Measurements from ENCODE around the gene ATRN.

Gene ATRN

DNA sequence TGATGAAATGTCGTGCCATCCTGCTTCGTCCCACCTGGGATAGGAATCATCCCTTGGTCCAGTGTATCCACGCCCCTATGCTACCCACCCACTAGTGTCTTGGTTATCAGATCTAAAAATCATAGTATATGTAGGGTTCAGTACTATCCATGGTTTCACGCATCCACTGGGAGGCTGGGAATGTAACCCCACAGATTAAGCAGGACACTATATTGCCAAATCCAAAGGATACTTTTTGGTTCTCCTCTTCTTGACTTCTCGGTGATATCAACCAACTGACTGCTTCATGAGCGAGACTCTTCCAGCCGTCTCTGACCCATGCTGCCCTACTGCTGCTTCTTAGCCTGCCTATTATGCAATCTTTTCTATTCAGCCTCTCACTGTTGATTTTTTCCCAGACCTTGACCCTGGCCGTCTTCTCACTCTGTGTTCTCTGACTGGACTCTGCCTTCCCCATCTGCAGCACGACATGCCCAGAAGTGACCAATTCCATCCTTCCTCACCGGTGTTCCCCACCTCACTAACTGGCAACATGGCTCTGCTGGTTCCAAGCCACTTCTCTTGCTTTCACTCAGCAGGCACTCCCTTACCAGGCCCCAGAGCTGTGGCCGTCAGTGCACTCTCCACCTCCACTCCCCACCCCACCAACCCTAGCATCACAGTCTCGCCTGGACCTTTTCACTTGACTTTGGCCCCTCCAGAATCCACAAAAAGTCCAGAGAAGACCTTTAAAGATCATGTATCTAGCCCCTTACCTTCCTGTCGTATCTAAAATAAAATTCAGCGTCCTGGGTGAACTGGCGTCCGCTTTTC lies 157.9 kb downstream of the ATRN start:
- H3K36me3 ChIP-seq (ENCODE audit: control insufficient read depth, insufficient read depth, low read length) = no peaks in the 10 kb centered on the region
- H3K27ac ChIP-seq (ENCODE audit: low read depth, low read length) = no peak overlapping the region
- H3K4me3 ChIP-seq (ENCODE audit: low read length) = no peak overlapping the region
- no peaks in the 10 kb centered on the region for H3K27me3 ChIP-seq (ENCODE audit: control insufficient read depth, insufficient read depth, low read length)
- H3K4me1 ChIP-seq (ENCODE audit: control insufficient read depth, insufficient read depth, low read length) = no peaks in the 10 kb centered on the region
- H3K9ac ChIP-seq (ENCODE audit: low read length) = no peak overlapping the region

DNA sequence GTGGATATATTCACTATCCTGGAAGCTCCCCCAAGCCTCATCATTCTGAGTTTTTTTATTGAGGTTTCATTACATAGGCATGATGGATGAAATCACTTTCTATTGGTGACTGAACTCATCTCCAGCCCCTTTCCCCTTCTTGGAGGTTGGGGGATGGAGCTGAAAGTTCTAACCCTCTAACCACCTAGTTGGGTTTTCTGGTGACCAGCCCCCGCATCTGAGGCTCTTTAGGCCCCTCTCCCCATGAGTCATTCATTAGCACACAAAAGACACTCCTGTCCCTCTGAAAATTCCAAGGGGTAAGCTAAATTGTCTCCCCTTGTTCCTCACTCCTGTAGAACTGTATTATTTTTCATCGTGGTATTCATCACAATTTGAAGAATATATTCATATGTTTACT lies 159.1 kb downstream of the ATRN start:
- Histone ChIP-seq H3K27me3 (ENCODE audit: control insufficient read depth, insufficient read depth, low read length) (no peaks in the 10 kb centered on the region), H3K27ac (ENCODE audit: low read depth, low read length) (no peak overlapping the region), H3K4me3 (ENCODE audit: low read length) (no peak overlapping the region), H3K4me1 (ENCODE audit: control insufficient read depth, insufficient read depth, low read length) (no peaks in the 10 kb centered on the region), H3K9ac (ENCODE audit: low read length) (no peak overlapping the region), H3K36me3 (ENCODE audit: control insufficient read depth, insufficient read depth, low read length) (peaks cover 4% of the 10 kb centered on the region)

DNA sequence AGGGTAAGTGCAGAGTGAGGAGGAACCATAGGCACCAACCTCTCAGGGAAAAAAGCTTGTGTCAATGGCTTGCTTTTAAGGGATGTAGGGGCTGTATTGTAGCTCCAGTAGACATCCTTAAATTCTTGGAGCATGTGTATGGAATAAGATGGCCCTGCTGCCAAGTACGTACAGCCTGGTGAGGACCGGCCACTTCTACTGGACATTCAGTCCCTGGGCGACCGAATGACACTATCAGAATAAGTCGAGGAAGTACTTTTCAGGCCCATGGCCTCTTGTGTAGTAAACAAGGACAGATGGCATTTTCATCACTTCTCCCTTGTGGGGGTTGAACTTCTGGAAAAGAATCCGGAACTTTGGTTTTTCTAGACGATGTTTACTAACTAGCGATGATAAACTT lies 159.6 kb downstream of the ATRN start:
- Histone ChIP-seq H3K4me3 (ENCODE audit: low read length) (no peak overlapping the region), H3K36me3 (ENCODE audit: control insufficient read depth, insufficient read depth, low read length) (peaks cover 4% of the 10 kb centered on the region), H3K27me3 (ENCODE audit: control insufficient read depth, insufficient read depth, low read length) (no peaks in the 10 kb centered on the region), H3K27ac (ENCODE audit: low read depth, low read length) (no peak overlapping the region), H3K4me1 (ENCODE audit: control insufficient read depth, insufficient read depth, low read length) (no peaks in the 10 kb centered on the region), H3K9ac (ENCODE audit: low read length) (no peak overlapping the region)

DNA sequence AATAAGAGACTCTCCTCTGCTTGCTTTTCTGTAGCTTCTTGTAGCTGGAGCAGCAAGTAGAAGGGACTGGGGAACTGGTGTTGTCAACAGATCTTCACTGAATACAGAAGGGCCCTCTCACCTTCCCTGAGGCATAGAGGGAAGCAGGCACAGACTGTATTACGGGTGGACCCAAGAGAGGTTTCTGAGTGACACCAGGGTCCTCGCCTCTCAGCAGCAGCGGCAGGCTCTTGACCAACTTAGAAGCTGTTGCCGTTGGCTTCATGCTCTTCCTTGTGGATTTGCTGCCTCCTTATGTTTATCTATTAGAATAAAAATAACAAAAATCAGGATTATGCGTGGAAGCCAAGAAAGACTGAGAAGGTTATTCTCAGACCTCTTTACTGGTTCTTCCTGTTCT lies 160.7 kb downstream of the ATRN start:
- Histone ChIP-seq H3K36me3 (ENCODE audit: control insufficient read depth, insufficient read depth, low read length) (peaks cover 4% of the 10 kb centered on the region), H3K4me3 (ENCODE audit: low read length) (no peak overlapping the region), H3K4me1 (ENCODE audit: control insufficient read depth, insufficient read depth, low read length) (no peaks in the 10 kb centered on the region), H3K27ac (ENCODE audit: low read depth, low read length) (no peak overlapping the region), H3K9ac (ENCODE audit: low read length) (no peak overlapping the region), H3K27me3 (ENCODE audit: control insufficient read depth, insufficient read depth, low read length) (no peaks in the 10 kb centered on the region)

DNA sequence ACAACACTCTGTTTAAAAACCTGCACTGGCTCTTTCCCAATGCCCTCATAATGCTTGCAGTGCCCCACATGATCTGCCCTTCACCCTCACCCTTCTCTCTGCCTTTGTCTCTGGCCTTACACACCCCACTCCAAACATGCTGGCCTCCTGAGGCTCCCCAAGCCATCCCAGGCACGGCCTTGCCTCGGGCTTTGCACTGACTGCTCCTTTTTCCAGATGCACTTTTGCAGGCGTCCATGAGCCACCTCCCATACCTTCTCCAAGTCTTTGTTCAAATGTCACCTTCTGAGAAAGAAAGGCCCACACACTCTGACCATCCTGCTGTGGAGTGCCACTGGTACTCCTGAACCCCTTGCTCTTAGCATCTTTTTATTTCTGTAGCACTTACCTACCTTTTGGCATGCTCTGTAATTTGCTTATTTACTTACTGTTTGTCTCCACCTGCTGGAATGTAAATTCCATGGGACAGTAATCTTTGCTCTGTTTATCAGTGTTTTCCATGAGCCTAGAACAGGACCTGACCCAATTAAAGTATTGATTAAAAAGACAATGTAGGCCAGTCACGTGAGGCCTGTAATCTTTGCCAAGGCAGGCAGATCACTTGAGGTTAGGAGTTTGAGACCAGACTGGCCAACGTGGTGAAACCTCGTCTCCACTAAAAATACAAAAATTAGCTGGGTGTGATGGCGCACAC lies 161.6 kb downstream of the ATRN start:
- H3K4me1 ChIP-seq (ENCODE audit: control insufficient read depth, insufficient read depth, low read length) = no peaks in the 10 kb centered on the region
- H3K9ac ChIP-seq (ENCODE audit: low read length) = no peak overlapping the region
- no peak overlapping the region for H3K27ac ChIP-seq (ENCODE audit: low read depth, low read length)
- no peaks in the 10 kb centered on the region for H3K27me3 ChIP-seq (ENCODE audit: control insufficient read depth, insufficient read depth, low read length)
- H3K4me3 ChIP-seq (ENCODE audit: low read length) = no peak overlapping the region
- peaks cover 4% of the 10 kb centered on the region for H3K36me3 ChIP-seq (ENCODE audit: control insufficient read depth, insufficient read depth, low read length)

DNA sequence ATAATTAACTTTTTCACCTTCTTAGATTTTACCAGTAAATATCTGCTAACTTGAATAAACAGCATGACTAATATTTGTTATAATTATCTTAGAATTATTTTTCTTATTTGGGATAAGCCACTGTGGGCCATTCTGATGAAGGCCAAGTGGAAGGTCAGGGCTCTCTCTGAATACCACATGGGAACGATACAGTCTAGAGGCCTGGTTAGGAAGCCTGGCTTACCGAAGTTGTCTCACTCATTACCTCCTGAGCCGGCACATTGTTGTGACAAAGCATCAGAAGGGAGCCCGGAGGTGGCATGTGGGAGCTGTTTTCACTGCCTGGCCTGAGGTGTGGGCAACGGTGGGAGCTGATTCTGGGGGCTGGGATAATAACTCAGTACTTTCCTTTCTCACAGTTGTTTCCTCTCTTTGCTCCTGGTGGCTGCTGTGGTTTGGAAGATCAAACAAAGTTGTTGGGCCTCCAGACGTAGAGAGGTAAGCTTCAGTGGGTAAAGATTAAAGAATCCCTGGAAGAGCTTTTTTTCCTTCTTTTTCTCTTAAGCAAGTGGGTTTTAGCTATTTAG lies 163.2 kb downstream of the ATRN start:
- no peak overlapping the region for H3K27ac ChIP-seq (ENCODE audit: low read depth, low read length)
- H3K36me3 ChIP-seq (ENCODE audit: control insufficient read depth, insufficient read depth, low read length) = peaks cover 4% of the 10 kb centered on the region

DNA sequence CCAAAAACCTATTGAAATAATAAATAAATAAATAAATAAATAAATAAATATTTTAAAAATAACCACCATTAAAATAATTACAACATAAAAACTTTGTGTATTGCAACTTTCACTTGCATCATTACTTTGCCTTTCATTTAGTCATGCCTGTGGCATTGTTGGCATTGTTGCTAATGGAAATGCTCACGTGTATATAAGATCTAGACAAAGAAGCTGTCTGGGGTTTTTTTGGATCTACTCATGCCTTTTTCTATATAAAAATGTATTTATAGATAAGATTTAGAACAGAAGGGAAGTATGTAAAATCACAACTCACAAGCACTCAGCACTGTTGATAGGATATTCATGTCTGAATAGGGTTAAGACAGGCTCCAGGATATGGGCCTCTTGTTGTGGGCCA lies 164.5 kb downstream of the ATRN start:
- peaks cover 4% of the 10 kb centered on the region for H3K36me3 ChIP-seq (ENCODE audit: control insufficient read depth, insufficient read depth, low read length)

More for the DNA sequence above, 163.2 kb downstream of the ATRN start:
- H3K4me3 ChIP-seq (ENCODE audit: low read length) = no peak overlapping the region
- no peaks in the 10 kb centered on the region for H3K27me3 ChIP-seq (ENCODE audit: control insufficient read depth, insufficient read depth, low read length)
- H3K4me1 ChIP-seq (ENCODE audit: control insufficient read depth, insufficient read depth, low read length) = no peaks in the 10 kb centered on the region
- H3K9ac ChIP-seq (ENCODE audit: low read length) = no peak overlapping the region

DNA sequence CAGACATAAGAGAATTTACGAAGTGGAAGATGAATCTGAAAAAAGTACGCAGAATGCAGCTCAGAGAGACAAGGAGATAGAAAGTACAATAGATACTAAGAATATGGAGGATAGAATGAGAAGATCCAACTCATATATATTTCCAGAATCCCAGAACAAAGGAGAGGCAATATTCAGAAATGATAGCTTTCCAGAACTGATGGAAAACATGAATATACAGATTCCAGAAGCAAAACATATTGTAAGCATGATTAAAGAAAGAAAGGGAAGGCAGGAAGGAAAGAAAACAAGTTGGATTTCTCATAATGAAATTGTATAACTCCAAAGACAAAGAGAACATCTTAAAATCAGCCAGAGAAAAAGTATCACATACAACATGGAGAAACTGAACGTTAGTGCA lies 169.4 kb downstream of the ATRN start:
- no peak overlapping the region for H3K27ac ChIP-seq (ENCODE audit: low read depth, low read length)
- no peaks in the 10 kb centered on the region for H3K27me3 ChIP-seq (ENCODE audit: control insufficient read depth, insufficient read depth, low read length)
- no peak overlapping the region for H3K4me3 ChIP-seq (ENCODE audit: low read length)
- H3K4me1 ChIP-seq (ENCODE audit: control insufficient read depth, insufficient read depth, low read length) = no peaks in the 10 kb centered on the region
- H3K9ac ChIP-seq (ENCODE audit: low read length) = no peak overlapping the region
- peaks cover 6% of the 10 kb centered on the region for H3K36me3 ChIP-seq (ENCODE audit: control insufficient read depth, insufficient read depth, low read length)

More for the DNA sequence above, 164.5 kb downstream of the ATRN start:
- no peaks in the 10 kb centered on the region for H3K4me1 ChIP-seq (ENCODE audit: control insufficient read depth, insufficient read depth, low read length)
- H3K27ac ChIP-seq (ENCODE audit: low read depth, low read length) = no peak overlapping the region
- no peaks in the 10 kb centered on the region for H3K27me3 ChIP-seq (ENCODE audit: control insufficient read depth, insufficient read depth, low read length)
- H3K9ac ChIP-seq (ENCODE audit: low read length) = no peak overlapping the region
- H3K4me3 ChIP-seq (ENCODE audit: low read length) = no peak overlapping the region

DNA sequence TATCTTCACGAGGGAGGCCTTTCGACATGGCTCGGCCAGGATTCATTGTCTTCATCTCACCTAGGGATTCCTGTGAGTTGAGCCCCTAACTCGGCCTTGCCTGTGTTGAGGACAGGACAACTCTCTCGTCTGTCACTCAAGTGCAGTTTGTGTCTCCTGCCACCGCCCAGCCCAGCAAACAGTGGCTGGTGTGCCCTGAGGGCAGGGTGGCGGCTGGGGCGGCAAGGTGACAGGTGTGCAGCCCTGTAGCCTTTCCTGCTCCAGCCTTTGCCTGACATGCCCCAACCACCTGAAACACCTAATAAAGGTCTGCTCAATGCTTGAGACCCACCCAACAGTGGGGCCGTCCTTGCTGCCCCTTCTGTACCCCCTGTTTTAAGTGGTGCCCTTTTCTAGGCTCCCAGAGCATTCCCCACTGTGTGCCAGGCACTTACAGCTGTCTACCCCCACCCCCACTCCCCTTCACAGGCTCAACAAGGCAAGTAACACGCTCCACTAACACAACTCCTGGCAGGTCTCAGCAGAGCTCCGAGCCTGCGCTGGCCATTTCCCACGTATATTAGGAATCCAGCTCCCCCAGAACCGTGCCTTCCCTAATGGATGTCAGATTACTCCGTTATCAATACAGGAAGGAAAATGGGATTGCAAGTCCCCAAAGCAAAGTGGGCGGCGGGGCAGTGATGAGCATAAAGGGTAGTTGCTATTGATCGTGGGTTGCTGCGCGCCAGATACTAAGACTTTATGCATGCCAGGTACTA lies 174.7 kb downstream of the ATRN start:
- Histone ChIP-seq H3K9ac (ENCODE audit: low read length) (no peak overlapping the region), H3K36me3 (ENCODE audit: control insufficient read depth, insufficient read depth, low read length) (peaks cover 6% of the 10 kb centered on the region), H3K4me1 (ENCODE audit: control insufficient read depth, insufficient read depth, low read length) (no peaks in the 10 kb centered on the region), H3K27me3 (ENCODE audit: control insufficient read depth, insufficient read depth, low read length) (no peaks in the 10 kb centered on the region), H3K27ac (ENCODE audit: low read depth, low read length) (no peak overlapping the region), H3K4me3 (ENCODE audit: low read length) (no peak overlapping the region)

DNA sequence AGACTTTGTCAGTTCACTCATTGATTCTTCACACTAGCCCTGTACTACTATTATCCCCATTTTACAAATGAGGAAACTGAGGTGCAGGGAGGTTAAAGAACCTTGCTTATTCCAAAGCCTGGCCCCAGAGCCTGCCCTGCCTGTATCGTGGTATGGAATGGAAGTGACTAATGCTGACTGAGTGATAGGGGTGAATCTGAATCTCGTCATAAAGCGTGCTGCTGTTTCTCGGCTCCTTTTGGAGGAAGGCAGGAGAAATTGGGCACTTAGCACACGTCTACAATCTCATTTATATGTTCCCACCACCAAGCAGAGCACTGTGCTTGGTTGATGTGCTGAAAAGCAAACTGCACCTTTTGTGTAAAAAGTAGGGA lies 175.2 kb downstream of the ATRN start:
- H3K27ac ChIP-seq (ENCODE audit: low read depth, low read length) = no peak overlapping the region
- H3K36me3 ChIP-seq (ENCODE audit: control insufficient read depth, insufficient read depth, low read length) = peaks cover 6% of the 10 kb centered on the region
- H3K4me3 ChIP-seq (ENCODE audit: low read length) = no peak overlapping the region
- H3K9ac ChIP-seq (ENCODE audit: low read length) = no peak overlapping the region
- H3K27me3 ChIP-seq (ENCODE audit: control insufficient read depth, insufficient read depth, low read length) = no peaks in the 10 kb centered on the region
- no peaks in the 10 kb centered on the region for H3K4me1 ChIP-seq (ENCODE audit: control insufficient read depth, insufficient read depth, low read length)

DNA sequence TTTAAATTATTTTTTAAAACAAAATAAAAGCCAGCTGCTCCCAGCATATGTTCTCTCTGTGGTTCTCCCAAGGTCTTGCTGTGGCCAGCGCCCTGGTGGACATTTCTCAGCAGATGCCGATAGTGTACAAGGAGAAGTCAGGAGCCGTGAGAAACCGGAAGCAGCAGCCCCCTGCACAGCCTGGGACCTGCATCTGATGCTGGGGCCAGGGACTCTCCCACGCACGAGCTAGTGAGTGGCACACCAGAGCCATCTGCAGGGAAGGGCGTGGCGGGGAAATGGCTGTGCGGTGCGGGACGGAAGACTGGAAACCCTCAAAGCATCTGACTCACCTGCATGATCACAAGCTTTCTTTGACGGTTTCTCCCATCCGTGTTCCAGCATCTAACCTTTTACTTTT lies 175.8 kb downstream of the ATRN start:
- Histone ChIP-seq H3K36me3 (ENCODE audit: control insufficient read depth, insufficient read depth, low read length) (peaks cover 6% of the 10 kb centered on the region), H3K4me3 (ENCODE audit: low read length) (no peak overlapping the region)

DNA sequence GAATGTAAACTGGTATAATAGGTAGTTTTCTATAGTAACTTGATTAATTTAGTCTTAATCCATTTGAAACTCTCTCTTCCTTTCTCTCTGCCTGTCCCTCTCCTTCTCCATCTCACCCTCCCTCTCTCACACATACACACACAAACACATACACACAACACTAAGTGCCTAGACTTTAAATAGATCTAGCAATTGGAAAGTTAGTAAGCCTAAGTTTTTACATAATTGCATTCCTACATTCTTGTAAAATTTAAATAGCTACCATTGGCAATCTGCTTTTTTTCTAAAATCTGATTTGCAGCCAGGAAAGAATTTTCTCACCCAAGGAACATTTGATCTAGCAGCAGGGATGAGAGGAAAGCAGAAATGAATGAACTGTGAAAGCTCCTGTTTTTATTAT lies 176.7 kb downstream of the ATRN start:
- Histone ChIP-seq H3K27ac (ENCODE audit: low read depth, low read length) (no peak overlapping the region), H3K27me3 (ENCODE audit: control insufficient read depth, insufficient read depth, low read length) (no peaks in the 10 kb centered on the region), H3K36me3 (ENCODE audit: control insufficient read depth, insufficient read depth, low read length) (peaks cover 6% of the 10 kb centered on the region), H3K9ac (ENCODE audit: low read length) (no peak overlapping the region), H3K4me1 (ENCODE audit: control insufficient read depth, insufficient read depth, low read length) (no peaks in the 10 kb centered on the region), H3K4me3 (ENCODE audit: low read length) (no peak overlapping the region)

More for the DNA sequence above, 175.8 kb downstream of the ATRN start:
- Histone ChIP-seq H3K4me1 (ENCODE audit: control insufficient read depth, insufficient read depth, low read length) (no peaks in the 10 kb centered on the region), H3K27me3 (ENCODE audit: control insufficient read depth, insufficient read depth, low read length) (no peaks in the 10 kb centered on the region), H3K9ac (ENCODE audit: low read length) (no peak overlapping the region), H3K27ac (ENCODE audit: low read depth, low read length) (no peak overlapping the region)

All from rectal smooth muscle tissue (tissue), 1 donor.